KMS-11 (cell line): Measurements from ENCODE around the gene DSE.

Source experiments
- H2AFZ ChIP-seq: fragments of 200-600 bp; sonication (generic); 2 replicates; pipeline ENCODE4 v1.6.1; 2016; ENCODE audit warnings: antibody characterized with exemption, mixed run types, low read depth
- H3K27ac ChIP-seq: fragments of 200-600 bp; sonication (generic); 2 replicates; pipeline ENCODE4 v1.6.1; 2016; ENCODE audit warnings: mild to moderate bottlenecking, mixed run types
- H3K27me3 ChIP-seq: fragments of 200-600 bp; sonication (generic); 2 replicates; pipeline ENCODE4 v1.6.1; 2017; ENCODE audit warnings: mild to moderate bottlenecking, low read depth, mixed run types, moderate library complexity; ENCODE audit not compliant: insufficient read depth
- H3K36me3 ChIP-seq: fragments of 200-600 bp; sonication (generic); 2 replicates; pipeline ENCODE4 v1.6.1; 2017; ENCODE audit warnings: mild to moderate bottlenecking, mixed run types; ENCODE audit not compliant: insufficient read depth
- H3K4me1 ChIP-seq: fragments of 200-600 bp; sonication (generic); 2 replicates; pipeline ENCODE4 v1.6.1; 2016; ENCODE audit warnings: mild to moderate bottlenecking, low read depth, mixed run types; ENCODE audit not compliant: poor library complexity, severe bottlenecking
- H3K4me2 ChIP-seq: fragments of 200-600 bp; sonication (generic); 2 replicates; pipeline ENCODE4 v1.7.0; 2016; ENCODE audit warnings: mild to moderate bottlenecking, mixed run types
- H3K4me3 ChIP-seq: fragments of 200-600 bp; sonication (generic); IDR thresholded peaks from 2 replicates; pipeline ENCODE4 v1.6.1; 2017; ENCODE audit warnings: low read depth, low read length, mixed read lengths; ENCODE audit not compliant: insufficient read depth
- H3K79me2 ChIP-seq: fragments of 200-600 bp; sonication (generic); 2 replicates; pipeline ENCODE4 v1.6.1; 2016; ENCODE audit warnings: low read depth, mixed run types; ENCODE audit not compliant: insufficient read depth
- H3K9ac ChIP-seq: fragments of 200-600 bp; sonication (generic); 2 replicates; pipeline ENCODE4 v1.6.1; 2016; ENCODE audit warnings: mild to moderate bottlenecking, mixed run types
- H4K20me1 ChIP-seq: fragments of 200-600 bp; sonication (generic); 2 replicates; pipeline ENCODE4 v1.6.1; 2016; ENCODE audit warnings: mild to moderate bottlenecking, mixed run types; ENCODE audit not compliant: insufficient read depth
- CTCF ChIP-seq: fragments of 200-600 bp; sonication (generic); conservative IDR thresholded peaks from 2 replicates; pipeline ENCODE4 v1.6.1; 2017; ENCODE audit warnings: low read depth, mild to moderate bottlenecking, antibody characterized with exemption, low read length, moderate library complexity, mixed read lengths

DSE gene

GRCh38 chr6:116426551-116426950, 55.8 kb downstream of the DSE start:
- no peak for TF ChIP-seq CTCF
- Histone ChIP-seq H3K36me3 (no peaks in the 10 kb centered on the region), H3K4me2 (no peak overlapping the region), H3K79me2 (no peaks in the 10 kb centered on the region), H3K9ac (no peak overlapping the region), H3K4me3 (no peak overlapping the region), H3K27ac (no peak overlapping the region), H2AFZ (no peak overlapping the region), H3K4me1 (no peaks in the 10 kb centered on the region), H3K27me3 (no peaks in the 10 kb centered on the region), H4K20me1 (no peaks in the 10 kb centered on the region)

- no peaks in the 10 kb centered on the region for H3K36me3 ChIP-seq
- no peak overlapping the region for H3K4me2 ChIP-seq
- H3K4me1 ChIP-seq = no peaks in the 10 kb centered on the region
- H4K20me1 ChIP-seq = no peaks in the 10 kb centered on the region
- H3K27me3 ChIP-seq = no peaks in the 10 kb centered on the region
- H2AFZ ChIP-seq = no peak overlapping the region
- no peak overlapping the region for H3K9ac ChIP-seq
- no peak overlapping the region for H3K27ac ChIP-seq
- no peak overlapping the region for H3K4me3 ChIP-seq
- H3K79me2 ChIP-seq = no peaks in the 10 kb centered on the region
- TF ChIP-seq CTCF = no peak
These were observed 58.4 kb downstream of the DSE start for GRCh38 chr6:116429111-116429510.

- Histone ChIP-seq H3K36me3 (no peaks in the 10 kb centered on the region), H3K9ac (no peak overlapping the region)
These were observed 60.1 kb downstream of the DSE start for GRCh38 chr6:116430860-116431259.

GRCh38 chr6:116431964-116432595, 61.3 kb downstream of the DSE start:
- Histone ChIP-seq H2AFZ (no peak overlapping the region), H3K36me3 (no peaks in the 10 kb centered on the region), H3K9ac (no peak overlapping the region), H3K4me2 (no peak overlapping the region), H3K27ac (no peak overlapping the region), H3K4me3 (no peak overlapping the region), H3K27me3 (no peaks in the 10 kb centered on the region), H3K79me2 (no peaks in the 10 kb centered on the region), H4K20me1 (no peaks in the 10 kb centered on the region), H3K4me1 (no peaks in the 10 kb centered on the region)
- no peak for TF ChIP-seq CTCF

More at GRCh38 chr6:116430860-116431259, 60.1 kb downstream of the DSE start:
- H3K4me1 ChIP-seq = no peaks in the 10 kb centered on the region
- H3K4me3 ChIP-seq = no peak overlapping the region
- H2AFZ ChIP-seq = no peak overlapping the region
- H3K4me2 ChIP-seq = no peak overlapping the region
- H3K27me3 ChIP-seq = no peaks in the 10 kb centered on the region
- TF ChIP-seq CTCF = no peak
- no peaks in the 10 kb centered on the region for H4K20me1 ChIP-seq
- H3K79me2 ChIP-seq = no peaks in the 10 kb centered on the region
- no peak overlapping the region for H3K27ac ChIP-seq
